Right lobe of liver (tissue), 6 donors: ENCODE results near the gene DLG2. TPM values are rescaled to one million over a fixed set of nuclear protein-coding genes. Genes with fewer than 3 reads are reported as not detected.

Experiments
- ATAC-seq, 4 donors: fragments of 200-7000 bp; cut with Tn5 transposase; one replicate each; pipeline ENCODE4 v1.9.1; 2020; ENCODE audit warnings: mild to moderate bottlenecking in 4 of 4, moderate library complexity in 4 of 4
- DNase-seq, 3 donors: peaks; one replicate each; pipeline ENCODE4 v3.0.0-alpha.2; 2020
- H3K27ac ChIP-seq, 3 donors: fragments of 200-600 bp; one replicate each; pipeline ENCODE4 v1.8.0; 2022
- H3K27me3 ChIP-seq, 2 donors: fragments of 200-600 bp; one replicate each; pipeline ENCODE4 v1.8.0; 2022
- H3K36me3 ChIP-seq, 4 donors: fragments of 200-600 bp; sonication (generic) in 1 of 4; one replicate each; pipeline versions ENCODE4 v1.5.1 to v1.8.0; 2017 to 2022; ENCODE audit warnings: control low read depth in 1 of 4
- H3K4me1 ChIP-seq, 4 donors: fragments of 200-600 bp; sonication (generic) in 1 of 4; one replicate each; pipeline versions ENCODE4 v1.5.1 to v1.8.0; 2017 to 2022; ENCODE audit warnings: control low read depth in 1 of 4
- H3K4me3 ChIP-seq, 3 donors: fragments of 200-600 bp; one replicate each; pipeline ENCODE4 v1.8.0; 2022
- H3K9me3 ChIP-seq, 4 donors: fragments of 200-600 bp; sonication (generic) in 1 of 4; one replicate each; pipeline versions ENCODE4 v1.5.1 to v1.8.0; 2017 to 2022; ENCODE audit warnings: control low read depth in 1 of 4
- POLR2A ChIP-seq: fragments of 450-650 bp; IDR thresholded peaks from one replicate; pipeline ENCODE4 v1.6.1; 2017; ENCODE audit warnings: antibody characterized with exemption, mild to moderate bottlenecking
- WGBS: methylation state at CpG from one replicate; pipeline ENCODE4 v1.1.6; 2018; ENCODE audit warnings: low coverage, low lambda C conversion rate; ENCODE audit not compliant: insufficient coverage; ENCODE audit errors: missing lambda C conversion rate; 5-methylcytosine and 5-hydroxymethylcytosine counted together
- intact Hi-C, 2 donors: fragments of 100-400 bp; cut with DNase I; formaldehyde crosslinking; loops; one replicate each; pipeline versions ENCODE4 v1.11.2 to v1.14.1; 2022
- total RNA-seq, 6 experiments: library from RNA; depleted of rRNA in 2 of 6; stranded (reverse); fragments of >200 nt in 2 of 6; fragmentation: NEBNext Ultra II Directional in 3 of 6; extraction: Animal tissue kit (Norgen Biotek cat#: 25700) in 3 of 6; gene quantifications; one replicate each; pipeline versions ENCODE4 v1.1.0 to v1.2.4, GENCODE V29; 2016 to 2023
- TF ChIP-seq, protein P1 (sequence below), 4 donors: fragments of 200-600 bp in 3 of 4; fragments of 450-650 bp in 1 of 4; IDR thresholded peaks; one replicate each; pipeline versions ENCODE4 v1.5.1 to v1.8.0; 2016 to 2022; ENCODE audit warnings: antibody characterized with exemption in 4 of 4, mild to moderate bottlenecking in 2 of 4
- donor health status: DM: no; HTN: yes; CAD: no.
- donor health status: DM: no; HTN: no; CAD: no.
- donor health status: DM: no; HTN: no; CAD: no.
- donor health status: DM: no; HTN: yes; CAD: no.
- donor health status: DM: no; HTN: yes; CAD: no.

Gene DLG2
- total RNA-seq, 6 experiments from 2014 or later: 1.2 to 6.4 (median 2.5) TPM

DNA sequence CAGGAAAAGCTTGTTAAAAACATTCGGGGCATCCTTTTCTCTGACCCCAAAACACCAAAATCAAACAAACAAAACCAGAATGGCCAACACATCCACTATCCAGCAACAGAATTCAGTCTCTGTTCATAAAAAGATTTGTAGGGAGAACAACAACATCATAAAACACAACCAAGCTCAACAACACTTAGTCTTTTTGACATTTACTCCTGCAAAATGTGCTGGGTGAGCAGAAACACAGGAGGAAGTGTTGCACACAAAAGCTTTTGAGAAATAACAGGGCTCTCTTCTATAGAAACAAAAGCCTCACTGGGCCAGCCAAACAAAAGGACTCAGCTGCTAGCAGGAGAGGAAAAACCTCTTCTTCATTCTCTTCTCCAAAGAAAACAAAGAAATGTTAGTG, 1604.9 kb downstream of the DLG2 start:
- ATAC-seq (no peak), DNase-seq (no peak)
- TF ChIP-seq, protein P1, sequence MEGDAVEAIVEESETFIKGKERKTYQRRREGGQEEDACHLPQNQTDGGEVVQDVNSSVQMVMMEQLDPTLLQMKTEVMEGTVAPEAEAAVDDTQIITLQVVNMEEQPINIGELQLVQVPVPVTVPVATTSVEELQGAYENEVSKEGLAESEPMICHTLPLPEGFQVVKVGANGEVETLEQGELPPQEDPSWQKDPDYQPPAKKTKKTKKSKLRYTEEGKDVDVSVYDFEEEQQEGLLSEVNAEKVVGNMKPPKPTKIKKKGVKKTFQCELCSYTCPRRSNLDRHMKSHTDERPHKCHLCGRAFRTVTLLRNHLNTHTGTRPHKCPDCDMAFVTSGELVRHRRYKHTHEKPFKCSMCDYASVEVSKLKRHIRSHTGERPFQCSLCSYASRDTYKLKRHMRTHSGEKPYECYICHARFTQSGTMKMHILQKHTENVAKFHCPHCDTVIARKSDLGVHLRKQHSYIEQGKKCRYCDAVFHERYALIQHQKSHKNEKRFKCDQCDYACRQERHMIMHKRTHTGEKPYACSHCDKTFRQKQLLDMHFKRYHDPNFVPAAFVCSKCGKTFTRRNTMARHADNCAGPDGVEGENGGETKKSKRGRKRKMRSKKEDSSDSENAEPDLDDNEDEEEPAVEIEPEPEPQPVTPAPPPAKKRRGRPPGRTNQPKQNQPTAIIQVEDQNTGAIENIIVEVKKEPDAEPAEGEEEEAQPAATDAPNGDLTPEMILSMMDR (IDR thresholded peaks at IDR 0.05): no peak
- TF ChIP-seq POLR2A: no peak
- H3K27ac ChIP-seq: no peak overlapping the region
- H3K27me3 ChIP-seq: no peaks in the 10 kb centered on the region
- no peaks in the 10 kb centered on the region for H3K36me3 ChIP-seq
- intact Hi-C loops: no loop called here
- 27% methylated on average over 1 of the region's 1 CpG for WGBS
- no peak overlapping the region for H3K4me3 ChIP-seq
- H3K4me1 ChIP-seq: no peaks in the 10 kb centered on the region
- no peaks in the 10 kb centered on the region for H3K9me3 ChIP-seq

DNA sequence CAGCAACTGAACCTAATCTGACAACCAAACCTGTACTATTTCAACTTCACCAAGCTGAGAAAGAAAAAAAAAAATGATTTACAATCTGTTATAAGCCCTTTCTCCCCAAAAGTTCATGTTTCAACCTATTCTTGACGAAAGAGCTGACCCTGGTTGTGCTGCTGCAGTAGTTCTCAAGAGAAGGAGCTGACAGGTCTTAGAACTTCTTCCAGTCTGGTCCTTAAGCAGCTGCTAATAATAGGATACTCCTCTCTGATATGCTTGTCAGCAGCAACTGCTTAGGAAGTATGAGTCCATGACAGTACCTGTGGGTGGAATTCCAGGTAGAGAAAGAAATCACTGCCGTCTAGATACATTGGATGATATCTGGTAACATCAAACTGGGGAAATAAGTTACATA, 1605.9 kb downstream of the DLG2 start:
- Histone ChIP-seq H3K4me1 (no peaks in the 10 kb centered on the region), H3K27ac (no peak overlapping the region), H3K9me3 (no peaks in the 10 kb centered on the region), H3K4me3 (no peak overlapping the region), H3K27me3 (no peaks in the 10 kb centered on the region), H3K36me3 (no peaks in the 10 kb centered on the region)
- intact Hi-C loops: no loop called here
- no peak for DNase-seq
- no peak for ATAC-seq
- TF ChIP-seq, protein P1 (IDR thresholded peaks at IDR 0.05): no peak
- TF ChIP-seq POLR2A: no peak
- 52% methylated on average over 2 of the region's 2 CpGs for WGBS

DNA sequence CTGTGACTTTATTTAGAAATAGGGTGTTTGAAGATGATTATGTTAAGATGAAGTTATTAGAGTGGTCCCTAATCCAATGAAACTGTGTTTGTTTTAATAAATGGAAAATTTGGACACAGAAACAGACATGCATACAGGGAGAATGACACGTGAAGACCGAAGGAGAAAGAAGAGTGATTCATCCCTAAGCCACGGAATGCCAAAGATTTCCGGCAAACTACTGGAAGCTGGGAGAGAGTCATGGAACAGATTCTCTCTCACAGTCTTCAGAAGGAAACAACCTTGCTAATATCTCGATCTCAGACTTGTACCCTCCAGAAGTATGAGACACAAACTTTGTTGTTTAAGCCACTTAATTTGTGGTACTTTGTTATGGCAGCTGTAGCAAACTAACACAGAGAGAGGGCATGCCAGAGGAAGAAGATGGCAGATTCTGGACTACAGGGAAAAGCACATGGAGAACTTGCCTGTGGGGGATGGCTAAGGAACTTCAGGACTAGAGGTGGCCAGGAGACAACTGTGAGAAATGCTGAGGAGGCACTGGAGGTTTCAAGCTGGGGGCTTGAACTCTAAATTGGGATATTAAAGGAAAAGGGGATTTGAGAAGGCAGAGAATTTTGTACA, 1607.5 kb downstream of the DLG2 start:
- TF ChIP-seq, protein P1 (IDR thresholded peaks at IDR 0.05): no peak
- TF ChIP-seq POLR2A: no peak
- H3K36me3 ChIP-seq: no peaks in the 10 kb centered on the region
- H3K27ac ChIP-seq: no peak overlapping the region
- no peak for DNase-seq
- no peak overlapping the region for H3K4me3 ChIP-seq
- 60% methylated on average over 5 of the region's 5 CpGs for WGBS
- H3K4me1 ChIP-seq: peaks cover 0 to 1% (median 0%) of the 10 kb centered on the region in 4 donors
- intact Hi-C loops: no loop called here
- no peaks in the 10 kb centered on the region for H3K9me3 ChIP-seq
- no peak for ATAC-seq
- H3K27me3 ChIP-seq: no peaks in the 10 kb centered on the region

DNA sequence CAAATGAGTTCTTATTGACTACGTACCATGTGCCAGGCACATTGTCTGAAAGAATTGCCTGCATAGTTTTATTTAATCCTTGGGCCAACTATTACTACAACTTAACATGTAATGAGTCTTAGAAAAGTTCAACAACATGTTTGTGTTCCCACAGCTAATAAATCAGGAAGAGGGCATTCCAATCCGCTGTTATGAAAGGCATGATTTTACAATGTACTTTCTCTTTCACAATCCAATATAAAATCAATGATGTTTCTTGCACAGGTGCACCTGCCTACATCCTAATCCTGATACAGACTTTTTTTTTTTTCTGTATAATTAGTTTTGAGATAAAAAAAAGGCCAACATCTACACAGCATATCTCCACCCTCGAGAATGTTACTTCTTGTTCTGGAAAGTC, 1612.6 kb downstream of the DLG2 start:
- Histone ChIP-seq H3K4me3 (no peak overlapping the region), H3K27me3 (no peaks in the 10 kb centered on the region), H3K36me3 (no peaks in the 10 kb centered on the region), H3K4me1 (peaks cover 0 to 5% (median 0%) of the 10 kb centered on the region in 4 donors), H3K9me3 (no peaks in the 10 kb centered on the region), H3K27ac (no peak overlapping the region)
- DNase-seq (no peak), ATAC-seq (peak; percentile 38 to 71 (median 62))
- WGBS: 25% methylated on average over 3 of the region's 3 CpGs
- TF ChIP-seq POLR2A: no peak
- TF ChIP-seq, protein P1 (IDR thresholded peaks at IDR 0.05): no peak
- intact Hi-C loops: no loop called here
